ENCODE results near the gene PLN.

Gene PLN

GRCh38 chr6:118536478-118536877 is 11.6 kb upstream of the PLN start:
- no peak overlapping the region for H3K4me3 ChIP-seq (ENCODE audit: low read depth, low read length)
- no peak for TF ChIP-seq CTCF (IDR thresholded peaks at IDR 0.05; ENCODE audit: borderline replicate concordance, insufficient read depth, low read depth, low read length)

DNA sequence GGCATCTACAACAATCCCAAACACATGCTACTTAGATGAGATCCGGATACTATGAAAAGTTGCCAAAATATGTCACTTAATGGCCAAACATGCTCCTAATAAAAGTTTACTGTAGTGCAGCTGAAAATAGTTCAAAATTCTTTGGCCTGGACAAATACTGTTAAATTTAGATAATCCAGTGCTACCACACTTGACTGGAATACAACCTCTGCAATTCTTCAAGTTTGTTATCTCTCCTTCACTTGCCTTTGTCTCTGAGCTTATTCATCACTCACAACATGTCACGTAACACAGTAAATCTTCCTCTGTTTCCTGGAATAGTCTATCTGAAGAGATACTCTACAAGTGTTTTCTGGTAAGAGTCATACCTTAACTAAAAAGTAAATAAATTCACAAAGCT is 10.5 kb upstream of the PLN start:
- no peak overlapping the region for H3K4me3 ChIP-seq (ENCODE audit: low read depth, low read length)
- TF ChIP-seq CTCF (IDR thresholded peaks at IDR 0.05; ENCODE audit: borderline replicate concordance, insufficient read depth, low read depth, low read length), result no peak

DNA sequence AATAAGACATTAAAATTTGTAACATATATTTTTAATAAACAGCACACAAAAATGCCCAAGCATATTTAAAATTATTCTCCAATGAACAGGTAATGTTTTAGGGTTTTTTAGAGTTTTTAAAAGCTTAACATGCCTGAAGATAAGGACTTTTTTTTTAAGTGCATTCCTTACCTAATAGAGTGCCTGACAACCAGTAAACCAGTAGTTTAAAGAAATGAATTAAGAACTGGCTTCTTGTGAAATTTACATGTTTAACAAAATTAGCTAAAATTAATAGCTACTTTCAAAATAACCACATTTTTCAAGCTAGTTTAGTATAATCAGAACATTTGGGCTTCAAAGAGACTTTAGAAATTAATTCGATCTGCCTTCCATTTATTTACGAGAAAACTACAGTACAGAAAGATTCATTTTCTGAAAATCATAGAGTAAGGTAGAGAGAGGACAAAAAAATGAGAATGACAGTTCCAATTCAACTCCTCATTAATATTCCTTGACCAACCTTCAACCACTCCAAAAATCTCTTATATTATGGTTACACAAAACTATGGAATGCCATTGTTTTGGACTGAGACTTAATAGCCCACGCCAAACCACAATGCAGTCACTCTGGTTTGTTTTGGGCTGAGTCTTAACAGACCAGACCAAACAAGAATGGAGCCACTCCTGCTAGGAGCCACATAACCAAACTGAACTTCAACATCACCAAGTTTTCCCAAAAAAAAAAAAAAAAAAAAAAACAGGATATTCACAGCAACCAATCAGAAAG is 5.7 kb upstream of the PLN start:
- no peak for TF ChIP-seq CTCF (IDR thresholded peaks at IDR 0.05; ENCODE audit: borderline replicate concordance, insufficient read depth, low read depth, low read length)
- no peak overlapping the region for H3K4me3 ChIP-seq (ENCODE audit: low read depth, low read length)

DNA sequence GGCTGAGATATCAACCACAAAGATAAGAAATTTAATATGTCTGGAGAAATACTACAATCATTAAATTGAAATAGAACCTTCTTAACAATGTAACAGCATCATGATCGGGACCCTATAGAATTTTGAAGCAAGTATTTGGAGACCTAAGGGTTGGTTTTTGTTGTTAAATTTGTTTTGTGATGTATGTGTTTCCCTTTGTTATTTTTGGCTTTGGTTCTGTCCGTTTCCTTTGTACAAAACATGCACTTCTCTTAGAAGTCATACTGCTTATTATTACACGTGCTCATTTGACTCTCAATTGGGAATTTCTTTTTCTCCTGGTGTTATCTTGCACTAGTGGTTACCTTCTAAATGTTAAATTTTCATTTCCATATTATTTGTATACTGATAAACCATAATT is 4.0 kb upstream of the PLN start:
- H3K4me3 ChIP-seq (ENCODE audit: low read depth, low read length), result no peak overlapping the region
- no peak for TF ChIP-seq CTCF (IDR thresholded peaks at IDR 0.05; ENCODE audit: borderline replicate concordance, insufficient read depth, low read depth, low read length)

GRCh38 chr6:118546164-118546879 is 1.8 kb upstream of the PLN start:
- H3K4me3 ChIP-seq (ENCODE audit: low read depth, low read length), result no peak overlapping the region
- TF ChIP-seq CTCF (IDR thresholded peaks at IDR 0.05; ENCODE audit: borderline replicate concordance, insufficient read depth, low read depth, low read length), result no peak

DNA sequence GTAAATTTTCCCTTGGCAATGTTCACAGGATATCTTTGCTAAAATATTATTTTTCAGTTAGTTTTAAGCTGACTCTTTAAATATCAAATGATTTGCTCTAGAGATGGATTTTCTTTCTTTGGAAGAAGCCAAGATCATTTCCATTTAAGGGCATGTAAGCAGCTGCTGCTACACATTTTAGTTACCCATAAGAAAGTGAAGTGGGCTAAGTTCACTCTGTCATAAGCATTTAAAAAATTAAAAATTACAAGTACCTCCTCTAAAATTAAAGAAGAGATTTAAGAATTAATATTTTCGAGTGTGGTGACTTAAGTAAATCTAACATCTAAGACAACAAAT is 1.2 kb upstream of the PLN start:
- no peak overlapping the region for H3K4me3 ChIP-seq (ENCODE audit: low read depth, low read length)
- no peak for TF ChIP-seq CTCF (IDR thresholded peaks at IDR 0.05; ENCODE audit: borderline replicate concordance, insufficient read depth, low read depth, low read length)

- H3K4me3 ChIP-seq (ENCODE audit: low read depth, low read length), result no peak overlapping the region
- TF ChIP-seq CTCF (IDR thresholded peaks at IDR 0.05; ENCODE audit: borderline replicate concordance, insufficient read depth, low read depth, low read length), result no peak
These were observed 517 bp downstream of the PLN start for GRCh38 chr6:118548613-118549012.
